Activated CD4-positive, alpha-beta T cell treated with anti-CD3 and anti-CD28 coated beads, Interleukin-2, amount 50 U/mL, for 24 hours (primary cell): Measurements from ENCODE around the gene CCDC83.
"Not testable (repeated sequence)": the region's sequence is repeated elsewhere in the genome, so short reads cannot be mapped to it uniquely, and the experiment has no call there.

ENCODE experiments used
- DNase-seq, 2 donors: peaks; one replicate each; pipeline ENCODE4 v3.0.0-alpha.2; 2020; ENCODE audit warnings: low read depth in 1 of 2, low spot score in 1 of 2

CCDC83 gene

GRCh38 chr11:85835263-85835662 lies 19.9 kb upstream of the CCDC83 start:
- DNase-seq = no peak

- DNase-seq = no peak
These were observed 19.5 kb upstream of the CCDC83 start for GRCh38 chr11:85835729-85836128.

- not testable (repeated sequence) for DNase-seq
These were observed 14.3 kb upstream of the CCDC83 start for GRCh38 chr11:85840932-85841331.

GRCh38 chr11:85843929-85844328 lies 11.3 kb upstream of the CCDC83 start:
- no peak for DNase-seq

GRCh38 chr11:85844439-85845123 lies 10.6 kb upstream of the CCDC83 start:
- DNase-seq = no peak

GRCh38 chr11:85845124-85845631 lies 10.0 kb upstream of the CCDC83 start:
- no peak for DNase-seq

GRCh38 chr11:85847436-85847835 lies 7.7 kb upstream of the CCDC83 start:
- no peak for DNase-seq

- DNase-seq = no peak
These were observed 7.2 kb upstream of the CCDC83 start for GRCh38 chr11:85848006-85848405.

- no peak for DNase-seq
These were observed 6.6 kb upstream of the CCDC83 start for GRCh38 chr11:85848556-85848955.

- not testable (repeated sequence) for DNase-seq
These were observed 2.4 kb upstream of the CCDC83 start for GRCh38 chr11:85852754-85853153.

GRCh38 chr11:85853541-85853940 lies 1.6 kb upstream of the CCDC83 start:
- not testable (repeated sequence) for DNase-seq

GRCh38 chr11:85854212-85854556 lies 999 bp upstream of the CCDC83 start:
- DNase-seq = no peak

- DNase-seq = peak; percentile 82 to 95
These were observed 434 bp upstream of the CCDC83 start for GRCh38 chr11:85854557-85855340.

- DNase-seq = no peak
These were observed 1.9 kb downstream of the CCDC83 start for GRCh38 chr11:85857098-85857497.

- DNase-seq = not testable (repeated sequence)
These were observed 4.4 kb downstream of the CCDC83 start for GRCh38 chr11:85859541-85859940.

GRCh38 chr11:85863855-85864254 lies 8.7 kb downstream of the CCDC83 start:
- no peak for DNase-seq

GRCh38 chr11:85866137-85866827 lies 11.1 kb downstream of the CCDC83 start:
- no peak for DNase-seq

GRCh38 chr11:85867751-85868150 lies 12.6 kb downstream of the CCDC83 start:
- no peak for DNase-seq

GRCh38 chr11:85869781-85870180 lies 14.6 kb downstream of the CCDC83 start:
- no peak for DNase-seq

- no peak for DNase-seq
These were observed 19.1 kb downstream of the CCDC83 start for GRCh38 chr11:85874265-85874664.

GRCh38 chr11:85875505-85875904 lies 20.3 kb downstream of the CCDC83 start:
- no peak for DNase-seq

- DNase-seq = no peak
These were observed 29.4 kb downstream of the CCDC83 start for GRCh38 chr11:85884581-85885021.
